GM12878 (cell line): ENCODE data around the gene AKNA. TPM values are rescaled to one million over a fixed set of nuclear protein-coding genes. Genes with fewer than 3 reads are reported as not detected.

Experiments used
- BHLHE40 ChIP-seq, 2 experiments: fragments of 450-650 bp in 1 of 2; IDR thresholded peaks; 2 replicates each; pipeline ENCODE4 v1.6.1; 2011 to 2017; ENCODE audit warnings: low read depth in 2 of 2, borderline replicate concordance in 1 of 2, improper control_type of control experiment in 1 of 2, low read length in 1 of 2, mild to moderate bottlenecking in 1 of 2
- CREM ChIP-seq: IDR thresholded peaks from 2 replicates; pipeline ENCODE4 v1.6.1; 2014; ENCODE audit warnings: antibody characterized with exemption, low read depth
- CTCF ChIP-seq, 3 experiments: IDR thresholded peaks in 2 of 3; conservative IDR thresholded peaks in 1 of 3; 2 replicates each; pipeline ENCODE4 v1.5.1; 2011; ENCODE audit warnings: low read depth in 3 of 3, low read length in 3 of 3, mild to moderate bottlenecking in 3 of 3, control low read depth in 2 of 3, moderate library complexity in 2 of 3, inconsistent platforms in 1 of 3, mixed read lengths in 1 of 3; ENCODE audit not compliant: control insufficient read depth in 2 of 3, insufficient read depth in 1 of 3; ENCODE audit errors: extremely low read depth in 1 of 3
- DPF2 ChIP-seq: fragments of 450-650 bp; IDR thresholded peaks from 2 replicates; pipeline ENCODE4 v1.6.1; 2017; ENCODE audit warnings: mild to moderate bottlenecking
- GABPA ChIP-seq: IDR thresholded peaks from 2 replicates; pipeline ENCODE4 v1.6.1; 2014; ENCODE audit warnings: antibody characterized with exemption, low read depth, mild to moderate bottlenecking, inconsistent platforms
- IKZF2 ChIP-seq, 2 experiments: fragments of 450-650 bp; IDR thresholded peaks; 2 replicates each; pipeline ENCODE4 v1.6.1; 2017; ENCODE audit warnings: mild to moderate bottlenecking in 2 of 2, moderate library complexity in 2 of 2
- MXI1 ChIP-seq: fragments of 150-350 bp; IDR thresholded peaks from 2 replicates; pipeline ENCODE4 v1.6.1; 2011; ENCODE audit warnings: low read depth, mild to moderate bottlenecking, inconsistent platforms, low read length, improper control_type of control experiment
- PAX5 ChIP-seq: IDR thresholded peaks from 2 replicates; pipeline ENCODE4 v1.6.1; 2011; ENCODE audit warnings: low read depth, low read length, borderline replicate concordance
- RCOR1 ChIP-seq: conservative IDR thresholded peaks from 2 replicates; pipeline ENCODE4 v1.6.1; 2012; ENCODE audit warnings: low read depth, low read length, improper control_type of control experiment
- RELA ChIP-seq: fragments of 450-650 bp; IDR thresholded peaks from 2 replicates; pipeline ENCODE4 v1.8.0; 2014; ENCODE audit warnings: borderline replicate concordance; ENCODE audit not compliant: partially characterized antibody
- SIX5 ChIP-seq: IDR thresholded peaks from 2 replicates; pipeline ENCODE4 v1.6.1; 2011; ENCODE audit warnings: mild to moderate bottlenecking, low read depth, low read length, moderate library complexity; ENCODE audit not compliant: severe bottlenecking
- SP1 ChIP-seq: IDR thresholded peaks from one replicate; pipeline ENCODE4 v1.6.1; 2011; ENCODE audit warnings: low read depth, low read length
- SPI1 ChIP-seq: IDR thresholded peaks from 2 replicates; pipeline ENCODE4 v1.6.1; 2011; ENCODE audit warnings: low read depth, mild to moderate bottlenecking, low read length, moderate library complexity, borderline replicate concordance; ENCODE audit not compliant: insufficient read depth
- SRF ChIP-seq, 2 experiments: IDR thresholded peaks; 2 replicates each; pipeline ENCODE4 v1.6.1; 2011; ENCODE audit warnings: low read depth in 2 of 2, low read length in 2 of 2, mild to moderate bottlenecking in 1 of 2, moderate library complexity in 1 of 2
- ZBED1 ChIP-seq: IDR thresholded peaks from 2 replicates; pipeline ENCODE4 v1.6.1; 2016; ENCODE audit warnings: borderline replicate concordance
- ZNF384 ChIP-seq: IDR thresholded peaks from 2 replicates; pipeline ENCODE4 v1.6.1; 2012; ENCODE audit warnings: low read depth, mild to moderate bottlenecking, low read length, improper control_type of control experiment, borderline replicate concordance
- ZNF592 ChIP-seq: fragments of 450-650 bp; IDR thresholded peaks from 2 replicates; pipeline ENCODE4 v1.6.1; 2017; ENCODE audit warnings: mild to moderate bottlenecking, moderate library complexity
- polyA plus RNA-seq, 11 experiments: library from polyadenylated mRNA; depleted of rRNA in 4 of 11; unstranded in 6 of 11; stranded (reverse) in 5 of 11; fragments of >200 nt; fragmentation: Nextera tagmentation in 4 of 11; fragmentation: Illumina TruSeq in 1 of 11; extraction: Ambion mirVana in 4 of 11; extraction: Trizol in 1 of 11; gene quantifications; 1 replicate in 1 of 11; 2 replicates in 10 of 11; pipeline versions ENCODE4 v1.2.1 to v1.2.3, GENCODE V29; 2011 to 2016; ENCODE audit warnings: inconsistent platforms in 2 of 11, missing spikeins in 2 of 11, low read depth in 1 of 11
- total RNA-seq, 4 experiments: library from RNA; depleted of rRNA in 3 of 4; stranded (reverse); fragments of >200 nt in 3 of 4; fragmentation: Illumina TruSeq in 1 of 4; extraction: Trizol in 1 of 4; gene quantifications; 2 replicates each; pipeline versions ENCODE4 v1.2.1 to v1.2.3, GENCODE V29; 2013 to 2021
- TF ChIP-seq, protein P1 (sequence below): fragments of 450-650 bp; IDR thresholded peaks from 2 replicates; pipeline ENCODE4 v1.6.1; 2016; ENCODE audit warnings: mild to moderate bottlenecking
- TF ChIP-seq, protein P2 (sequence below): fragments of 450-650 bp; IDR thresholded peaks from 2 replicates; pipeline ENCODE4 v1.6.1; 2017; ENCODE audit warnings: low read depth, mild to moderate bottlenecking, moderate library complexity

The AKNA gene
- total and polyA plus RNA-seq, 10 of the 15 experiments (the other 5 are each of a cell fraction or from before 2014, with no cell fraction given): 1.6 to 132 (median 35.3) TPM

DNA sequence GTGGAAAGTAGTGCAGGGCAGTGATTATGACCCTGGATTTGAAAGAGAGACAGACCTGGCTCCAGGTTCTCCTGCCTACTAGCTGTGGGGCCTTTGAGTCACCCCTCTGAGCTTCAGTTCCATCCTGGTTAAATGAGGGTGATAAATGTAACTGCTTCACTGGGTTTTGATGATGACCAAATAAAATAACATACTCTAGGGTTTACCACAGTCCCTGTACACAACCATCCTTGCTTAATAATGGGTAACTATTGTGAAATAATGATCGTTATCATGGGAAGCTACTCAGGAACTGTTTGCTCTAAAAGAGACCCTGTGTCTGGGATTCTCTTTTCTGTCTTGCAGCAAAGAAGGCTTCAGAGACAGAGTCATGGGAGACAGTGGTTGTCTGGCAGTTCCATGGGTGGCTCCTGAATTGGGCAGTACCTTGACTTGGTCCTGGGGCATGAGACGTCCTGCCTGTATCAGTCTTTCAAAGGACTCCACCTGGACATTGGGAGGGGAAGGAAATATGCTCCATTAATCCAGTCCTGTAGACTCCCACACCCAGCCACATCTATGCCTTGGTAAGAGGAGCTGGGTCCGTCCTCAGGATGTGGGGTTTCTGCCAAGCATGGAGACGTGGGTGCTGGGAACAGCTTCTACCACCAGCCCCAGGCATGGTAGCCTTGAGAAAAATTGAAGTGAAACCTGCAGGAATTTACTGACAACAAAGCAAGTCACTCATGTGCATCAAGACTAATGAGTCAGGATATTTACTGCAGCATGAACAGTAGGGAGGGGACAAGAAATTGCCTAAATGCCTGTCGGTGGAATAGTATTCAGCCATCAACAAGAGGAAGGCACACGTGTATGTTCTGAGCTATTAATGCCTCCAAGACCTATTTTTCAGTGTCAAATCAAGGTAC is 23.4 kb downstream of the AKNA start (continued):
- TF ChIP-seq ZNF592: no peak
- no peak for TF ChIP-seq SIX5
- TF ChIP-seq, protein P1, sequence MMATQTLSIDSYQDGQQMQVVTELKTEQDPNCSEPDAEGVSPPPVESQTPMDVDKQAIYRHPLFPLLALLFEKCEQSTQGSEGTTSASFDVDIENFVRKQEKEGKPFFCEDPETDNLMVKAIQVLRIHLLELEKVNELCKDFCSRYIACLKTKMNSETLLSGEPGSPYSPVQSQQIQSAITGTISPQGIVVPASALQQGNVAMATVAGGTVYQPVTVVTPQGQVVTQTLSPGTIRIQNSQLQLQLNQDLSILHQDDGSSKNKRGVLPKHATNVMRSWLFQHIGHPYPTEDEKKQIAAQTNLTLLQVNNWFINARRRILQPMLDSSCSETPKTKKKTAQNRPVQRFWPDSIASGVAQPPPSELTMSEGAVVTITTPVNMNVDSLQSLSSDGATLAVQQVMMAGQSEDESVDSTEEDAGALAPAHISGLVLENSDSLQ: peak; percentile 61; the same call in 1 of the 2 replicates
- no peak for TF ChIP-seq RCOR1
- peak; percentile 76 for TF ChIP-seq SPI1
- TF ChIP-seq RELA: no peak
- TF ChIP-seq SP1: no peak
- TF ChIP-seq IKZF2 (IDR thresholded peaks at IDR 0.05): peak; percentile 72 to 80
- TF ChIP-seq ZNF384: no peak
- no peak for TF ChIP-seq GABPA
- no peak for TF ChIP-seq MXI1
- 0 out of 2 replicates have a peak, but pooled peaks have one; percentile 30 for TF ChIP-seq ZBED1
- TF ChIP-seq PAX5: peak; percentile 19; the same call in 1 of the 2 replicates
- TF ChIP-seq, protein P2, sequence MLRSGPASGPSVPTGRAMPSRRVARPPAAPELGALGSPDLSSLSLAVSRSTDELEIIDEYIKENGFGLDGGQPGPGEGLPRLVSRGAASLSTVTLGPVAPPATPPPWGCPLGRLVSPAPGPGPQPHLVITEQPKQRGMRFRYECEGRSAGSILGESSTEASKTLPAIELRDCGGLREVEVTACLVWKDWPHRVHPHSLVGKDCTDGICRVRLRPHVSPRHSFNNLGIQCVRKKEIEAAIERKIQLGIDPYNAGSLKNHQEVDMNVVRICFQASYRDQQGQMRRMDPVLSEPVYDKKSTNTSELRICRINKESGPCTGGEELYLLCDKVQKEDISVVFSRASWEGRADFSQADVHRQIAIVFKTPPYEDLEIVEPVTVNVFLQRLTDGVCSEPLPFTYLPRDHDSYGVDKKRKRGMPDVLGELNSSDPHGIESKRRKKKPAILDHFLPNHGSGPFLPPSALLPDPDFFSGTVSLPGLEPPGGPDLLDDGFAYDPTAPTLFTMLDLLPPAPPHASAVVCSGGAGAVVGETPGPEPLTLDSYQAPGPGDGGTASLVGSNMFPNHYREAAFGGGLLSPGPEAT: peak; percentile 33; the same call in 1 of the 2 replicates
- 0 out of 2 replicates have a peak, but pooled peaks have one; percentile 40 for TF ChIP-seq DPF2
- peak in 1 of 2 experiments; percentile 16; a peak in 1 of 4 replicates for TF ChIP-seq BHLHE40 (IDR thresholded peaks at IDR 0.05; ENCODE audit: borderline replicate concordance in 1 of 2, low read depth in 2 of 2, low read length in 1 of 2)
- 0 out of 2 replicates have a peak, but pooled peaks have one; percentile 25 for TF ChIP-seq CREM
- no peak for TF ChIP-seq CTCF (IDR thresholded peaks at IDR 0.05 in 2 of 3, conservative IDR thresholded peaks at IDR 0.05 in 1 of 3; ENCODE audit: control insufficient read depth in 2 of 3, extremely low read depth in 1 of 3, insufficient read depth in 1 of 3, low read depth in 3 of 3, low read length in 3 of 3)
- TF ChIP-seq SRF (IDR thresholded peaks at IDR 0.05; ENCODE audit: low read depth in 2 of 2, low read length in 2 of 2): no peak
